Fibroblast of lung (primary cell): Measurements from ENCODE around the gene FBLN1. TPM values are rescaled to one million over a fixed set of nuclear protein-coding genes. Genes with fewer than 3 reads are reported as not detected.

Experiments
- DNase-seq, 2 donors: peaks; one replicate each; pipeline versions ENCODE4 v3.0.0 to v3.0.0-alpha.2; 2010; ENCODE audit warnings: low read depth in 2 of 2
- H2AFZ ChIP-seq: 2 replicates; pipeline ENCODE4 v1.5.1; 2012; ENCODE audit warnings: low read length, control low read depth, inconsistent platforms
- H3K27ac ChIP-seq: 2 replicates; pipeline ENCODE4 v1.5.1; 2011; ENCODE audit warnings: low read length, control low read depth; ENCODE audit not compliant: insufficient read depth
- H3K27me3 ChIP-seq: 2 replicates; pipeline ENCODE4 v1.5.1; 2011; ENCODE audit warnings: mild to moderate bottlenecking, low read length; ENCODE audit not compliant: control insufficient read depth, insufficient read depth
- H3K36me3 ChIP-seq: 2 replicates; pipeline ENCODE4 v1.5.1; 2011; ENCODE audit warnings: low read length; ENCODE audit not compliant: control insufficient read depth, insufficient read depth
- H3K4me1 ChIP-seq: 2 replicates; pipeline ENCODE4 v1.5.1; 2011; ENCODE audit warnings: low read length; ENCODE audit not compliant: control insufficient read depth, insufficient read depth; ENCODE audit errors: extremely low read depth
- H3K4me2 ChIP-seq: 2 replicates; pipeline ENCODE4 v1.5.1; 2011; ENCODE audit warnings: low read length, control low read depth; ENCODE audit not compliant: insufficient read depth; ENCODE audit errors: extremely low read depth
- H3K4me3 ChIP-seq, 4 experiments: fragments of 200-600 bp in 1 of 4; sonication (generic) in 1 of 4; replicated peaks in 1 of 4; 2 replicates each; pipeline ENCODE4 v1.5.1; 2011 to 2016; ENCODE audit warnings: low read length in 4 of 4, low read depth in 3 of 4, mild to moderate bottlenecking in 3 of 4, control low read depth in 2 of 4, inconsistent platforms in 1 of 4, mixed read lengths in 1 of 4; ENCODE audit not compliant: insufficient read depth in 1 of 4; ENCODE audit errors: control extremely low read depth in 1 of 4
- H3K79me2 ChIP-seq: 2 replicates; pipeline ENCODE4 v1.5.1; 2012; ENCODE audit warnings: mild to moderate bottlenecking, low read length, inconsistent platforms; ENCODE audit not compliant: control insufficient read depth, insufficient read depth
- H3K9ac ChIP-seq: 2 replicates; pipeline ENCODE4 v1.5.1; 2011; ENCODE audit warnings: mild to moderate bottlenecking, low read length, control low read depth; ENCODE audit not compliant: insufficient read depth
- H3K9me3 ChIP-seq: 2 replicates; pipeline ENCODE4 v1.5.1; 2012; ENCODE audit warnings: low read depth, low read length; ENCODE audit not compliant: control insufficient read depth, insufficient read depth
- H4K20me1 ChIP-seq: 2 replicates; pipeline ENCODE4 v1.5.1; 2011; ENCODE audit warnings: low read length; ENCODE audit not compliant: control insufficient read depth, insufficient read depth; ENCODE audit errors: extremely low read depth
- CTCF ChIP-seq, 2 donors: IDR thresholded peaks in 1 of 2; conservative IDR thresholded peaks in 1 of 2; 1 replicate in 1 of 2; 2 replicates in 1 of 2; pipeline ENCODE4 v1.5.1; 2011 to 2012; ENCODE audit warnings: low read length in 2 of 2, control low read depth in 1 of 2, inconsistent platforms in 1 of 2, low read depth in 1 of 2, mild to moderate bottlenecking in 1 of 2
- EZH2 ChIP-seq: IDR thresholded peaks from 2 replicates; pipeline ENCODE4 v1.5.1; 2012; ENCODE audit warnings: low read length, control low read depth, mild to moderate bottlenecking; ENCODE audit errors: missing control alignments
- polyA plus RNA-seq, 2 donors: library from polyadenylated mRNA; depleted of rRNA in 1 of 2; stranded (reverse) in 1 of 2; unstranded in 1 of 2; fragments of >200 nt; gene quantifications; 2 replicates each; pipeline ENCODE4 v1.2.1, GENCODE V29; 2011 to 2012; ENCODE audit warnings: missing spikeins in 1 of 2
- total RNA-seq: library from RNA; depleted of rRNA; stranded (reverse); fragments of >200 nt; gene quantifications from 2 replicates; pipeline ENCODE4 v1.2.1, GENCODE V29; 2014

FBLN1 gene
- total and polyA plus RNA-seq, 2 donors (not counting 1 experiment from before 2014, with no cell fraction given), result 134 to 270 TPM

GRCh38 chr22:45469281-45470073, 33.2 kb upstream of the FBLN1 start:
- H3K4me3 ChIP-seq, result no peak overlapping the region
- H4K20me1 ChIP-seq, result no peaks in the 10 kb centered on the region
- H3K36me3 ChIP-seq, result no peaks in the 10 kb centered on the region
- H3K79me2 ChIP-seq, result no peaks in the 10 kb centered on the region
- H3K9me3 ChIP-seq, result no peaks in the 10 kb centered on the region
- H3K4me2 ChIP-seq, result no peak overlapping the region
- peaks cover 4% of the 10 kb centered on the region for H3K4me1 ChIP-seq
- H3K27ac ChIP-seq, result no peak overlapping the region
- peak; percentile 21 to 72 for DNase-seq
- H3K9ac ChIP-seq, result no peak overlapping the region
- TF ChIP-seq EZH2 (no peak), CTCF (conservative IDR thresholded peaks at IDR 0.05 in 1 of 2, IDR thresholded peaks at IDR 0.05 in 1 of 2; ENCODE audit: low read depth in 1 of 2, low read length in 2 of 2) (no peak)
- H3K27me3 ChIP-seq, result no peaks in the 10 kb centered on the region
- no peak overlapping the region for H2AFZ ChIP-seq

GRCh38 chr22:45470871-45471270, 31.8 kb upstream of the FBLN1 start:
- no peak for DNase-seq
- no peak overlapping the region for H3K27ac ChIP-seq
- no peaks in the 10 kb centered on the region for H3K79me2 ChIP-seq
- no peak overlapping the region for H2AFZ ChIP-seq
- no peak overlapping the region for H3K9ac ChIP-seq
- TF ChIP-seq CTCF (conservative IDR thresholded peaks at IDR 0.05 in 1 of 2, IDR thresholded peaks at IDR 0.05 in 1 of 2; ENCODE audit: low read depth in 1 of 2, low read length in 2 of 2) (no peak), EZH2 (no peak)
- H3K4me2 ChIP-seq, result no peak overlapping the region
- H3K9me3 ChIP-seq, result no peaks in the 10 kb centered on the region
- peaks cover 4% of the 10 kb centered on the region for H3K4me1 ChIP-seq
- no peaks in the 10 kb centered on the region for H4K20me1 ChIP-seq
- H3K4me3 ChIP-seq, result no peak overlapping the region
- peaks cover 2% of the 10 kb centered on the region for H3K27me3 ChIP-seq
- H3K36me3 ChIP-seq, result no peaks in the 10 kb centered on the region

GRCh38 chr22:45472426-45472825, 30.3 kb upstream of the FBLN1 start:
- Histone ChIP-seq H3K9me3 (no peaks in the 10 kb centered on the region), H3K27ac (no peak overlapping the region), H3K4me1 (peaks cover 7% of the 10 kb centered on the region), H3K79me2 (no peaks in the 10 kb centered on the region), H3K27me3 (peaks cover 2% of the 10 kb centered on the region), H4K20me1 (no peaks in the 10 kb centered on the region), H3K9ac (no peak overlapping the region), H3K4me2 (no peak overlapping the region), H3K36me3 (no peaks in the 10 kb centered on the region), H3K4me3 (no peak overlapping the region), H2AFZ (no peak overlapping the region)
- DNase-seq, result no peak
- TF ChIP-seq CTCF (conservative IDR thresholded peaks at IDR 0.05 in 1 of 2, IDR thresholded peaks at IDR 0.05 in 1 of 2; ENCODE audit: low read depth in 1 of 2, low read length in 2 of 2), result no peak
- no peak for TF ChIP-seq EZH2
